ENCODE results near the gene CXCL14. TPM values are rescaled to one million over a fixed set of nuclear protein-coding genes. Genes with fewer than 3 reads are reported as not detected.

CXCL14 gene
- total and polyA plus RNA-seq, 2 of the 13 experiments (the other 11 are each of a cell fraction or from before 2014, with no cell fraction given): not detected

GRCh38 chr5:135605221-135605620 lies 26.4 kb upstream of the CXCL14 start:
- no peaks in the 10 kb centered on the region for H3K36me3 ChIP-seq (replicated peaks in 1 of 2; ENCODE audit: control insufficient read depth in 1 of 2, insufficient read depth in 2 of 2, low read length in 2 of 2)
- peaks cover 13% of the 10 kb centered on the region; the same call in 1 of the 2 replicates for H3K4me1 ChIP-seq (ENCODE audit: insufficient read depth, low read length)
- CTCF ChIA-PET (ENCODE audit: low intra/inter-chr PET ratio, low total read pairs): no interaction called here
- H3K9me3 ChIP-seq (ENCODE audit: low read length): no peaks in the 10 kb centered on the region
- H3K79me2 ChIP-seq (ENCODE audit: insufficient read depth, low read length): no peaks in the 10 kb centered on the region
- no peaks in the 10 kb centered on the region for H4K20me1 ChIP-seq (ENCODE audit: insufficient read depth, low read length)
- no peak for FAIRE-seq
- H3K4me2 ChIP-seq (ENCODE audit: low read depth, low read length): no peak overlapping the region
- H2AFZ ChIP-seq (ENCODE audit: low read length): no peak overlapping the region
- H3K27me3 ChIP-seq (ENCODE audit: control insufficient read depth in 1 of 2, insufficient read depth in 2 of 2, low read length in 2 of 2): peaks cover 0 to 4% of the 10 kb centered on the region in 2 experiments; a peak in 2 of 5 replicates
- TF ChIP-seq FOXA3 (CRISPR knock-in tag; IDR thresholded peaks at IDR 0.05) (no peak), MLX (CRISPR knock-in tag; IDR thresholded peaks at IDR 0.05) (no peak), HNRNPLL (IDR thresholded peaks at IDR 0.05; ENCODE audit: low read depth, low read length, poor library complexity, severe bottlenecking) (no peak), HNF4A (CRISPR knock-in tag; IDR thresholded peaks at IDR 0.05) (no peak), ATF6 (CRISPR knock-in tag; conservative IDR thresholded peaks at IDR 0.05) (no peak), LCORL (IDR thresholded peaks at IDR 0.05) (no peak), LCORL (CRISPR knock-in tag; IDR thresholded peaks at IDR 0.05) (no peak), POLR2G (IDR thresholded peaks at IDR 0.05; ENCODE audit: low read depth, low read length) (no peak), SRSF9 (IDR thresholded peaks at IDR 0.05; ENCODE audit: borderline replicate concordance, insufficient read depth, low read depth, low read length, poor library complexity, severe bottlenecking) (no peak), POLR2A (IDR thresholded peaks at IDR 0.05; ENCODE audit: insufficient read depth in 1 of 2, low read depth in 2 of 2, low read length in 2 of 2) (no peak), DMAP1 (CRISPR knock-in tag; IDR thresholded peaks at IDR 0.05) (no peak)
- TF ChIP-seq, protein P1, sequence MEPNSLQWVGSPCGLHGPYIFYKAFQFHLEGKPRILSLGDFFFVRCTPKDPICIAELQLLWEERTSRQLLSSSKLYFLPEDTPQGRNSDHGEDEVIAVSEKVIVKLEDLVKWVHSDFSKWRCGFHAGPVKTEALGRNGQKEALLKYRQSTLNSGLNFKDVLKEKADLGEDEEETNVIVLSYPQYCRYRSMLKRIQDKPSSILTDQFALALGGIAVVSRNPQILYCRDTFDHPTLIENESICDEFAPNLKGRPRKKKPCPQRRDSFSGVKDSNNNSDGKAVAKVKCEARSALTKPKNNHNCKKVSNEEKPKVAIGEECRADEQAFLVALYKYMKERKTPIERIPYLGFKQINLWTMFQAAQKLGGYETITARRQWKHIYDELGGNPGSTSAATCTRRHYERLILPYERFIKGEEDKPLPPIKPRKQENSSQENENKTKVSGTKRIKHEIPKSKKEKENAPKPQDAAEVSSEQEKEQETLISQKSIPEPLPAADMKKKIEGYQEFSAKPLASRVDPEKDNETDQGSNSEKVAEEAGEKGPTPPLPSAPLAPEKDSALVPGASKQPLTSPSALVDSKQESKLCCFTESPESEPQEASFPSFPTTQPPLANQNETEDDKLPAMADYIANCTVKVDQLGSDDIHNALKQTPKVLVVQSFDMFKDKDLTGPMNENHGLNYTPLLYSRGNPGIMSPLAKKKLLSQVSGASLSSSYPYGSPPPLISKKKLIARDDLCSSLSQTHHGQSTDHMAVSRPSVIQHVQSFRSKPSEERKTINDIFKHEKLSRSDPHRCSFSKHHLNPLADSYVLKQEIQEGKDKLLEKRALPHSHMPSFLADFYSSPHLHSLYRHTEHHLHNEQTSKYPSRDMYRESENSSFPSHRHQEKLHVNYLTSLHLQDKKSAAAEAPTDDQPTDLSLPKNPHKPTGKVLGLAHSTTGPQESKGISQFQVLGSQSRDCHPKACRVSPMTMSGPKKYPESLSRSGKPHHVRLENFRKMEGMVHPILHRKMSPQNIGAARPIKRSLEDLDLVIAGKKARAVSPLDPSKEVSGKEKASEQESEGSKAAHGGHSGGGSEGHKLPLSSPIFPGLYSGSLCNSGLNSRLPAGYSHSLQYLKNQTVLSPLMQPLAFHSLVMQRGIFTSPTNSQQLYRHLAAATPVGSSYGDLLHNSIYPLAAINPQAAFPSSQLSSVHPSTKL (CRISPR knock-in tag; IDR thresholded peaks at IDR 0.05): no peak
- TF ChIP-seq, protein P2, sequence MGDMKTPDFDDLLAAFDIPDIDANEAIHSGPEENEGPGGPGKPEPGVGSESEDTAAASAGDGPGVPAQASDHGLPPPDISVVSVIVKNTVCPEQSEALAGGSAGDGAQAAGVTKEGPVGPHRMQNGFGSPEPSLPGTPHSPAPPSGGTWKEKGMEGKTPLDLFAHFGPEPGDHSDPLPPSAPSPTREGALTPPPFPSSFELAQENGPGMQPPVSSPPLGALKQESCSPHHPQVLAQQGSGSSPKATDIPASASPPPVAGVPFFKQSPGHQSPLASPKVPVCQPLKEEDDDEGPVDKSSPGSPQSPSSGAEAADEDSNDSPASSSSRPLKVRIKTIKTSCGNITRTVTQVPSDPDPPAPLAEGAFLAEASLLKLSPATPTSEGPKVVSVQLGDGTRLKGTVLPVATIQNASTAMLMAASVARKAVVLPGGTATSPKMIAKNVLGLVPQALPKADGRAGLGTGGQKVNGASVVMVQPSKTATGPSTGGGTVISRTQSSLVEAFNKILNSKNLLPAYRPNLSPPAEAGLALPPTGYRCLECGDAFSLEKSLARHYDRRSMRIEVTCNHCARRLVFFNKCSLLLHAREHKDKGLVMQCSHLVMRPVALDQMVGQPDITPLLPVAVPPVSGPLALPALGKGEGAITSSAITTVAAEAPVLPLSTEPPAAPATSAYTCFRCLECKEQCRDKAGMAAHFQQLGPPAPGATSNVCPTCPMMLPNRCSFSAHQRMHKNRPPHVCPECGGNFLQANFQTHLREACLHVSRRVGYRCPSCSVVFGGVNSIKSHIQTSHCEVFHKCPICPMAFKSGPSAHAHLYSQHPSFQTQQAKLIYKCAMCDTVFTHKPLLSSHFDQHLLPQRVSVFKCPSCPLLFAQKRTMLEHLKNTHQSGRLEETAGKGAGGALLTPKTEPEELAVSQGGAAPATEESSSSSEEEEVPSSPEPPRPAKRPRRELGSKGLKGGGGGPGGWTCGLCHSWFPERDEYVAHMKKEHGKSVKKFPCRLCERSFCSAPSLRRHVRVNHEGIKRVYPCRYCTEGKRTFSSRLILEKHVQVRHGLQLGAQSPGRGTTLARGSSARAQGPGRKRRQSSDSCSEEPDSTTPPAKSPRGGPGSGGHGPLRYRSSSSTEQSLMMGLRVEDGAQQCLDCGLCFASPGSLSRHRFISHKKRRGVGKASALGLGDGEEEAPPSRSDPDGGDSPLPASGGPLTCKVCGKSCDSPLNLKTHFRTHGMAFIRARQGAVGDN (CRISPR knock-in tag; IDR thresholded peaks at IDR 0.05): no peak
- intact Hi-C loops (cut with micrococcal nuclease; ENCODE audit: unreplicated experiment) (no loop called here), in situ Hi-C loops (cut with HindIII; ENCODE audit: extremely low pct_ligation_motif_present, low pct_unique_long_range_greater_than_20kb) (no loop called here)
- ATAC-seq: no peak
- DNase-seq (ENCODE audit: low spot score): no peak
- no TSS peak for BruUV-seq (replicated peaks)
- POLR2A ChIA-PET: no interaction called here
- 6% methylated on average over 2 of the region's 2 CpGs for WGBS (ENCODE audit: low lambda C conversion rate)
- no peak overlapping the region for H3K4me3 ChIP-seq (replicated peaks in 1 of 3; ENCODE audit: insufficient read depth in 1 of 3, low read depth in 2 of 3, low read length in 3 of 3)
- H3K27ac ChIP-seq (ENCODE audit: extremely low read length, insufficient read depth, low read length): no peak overlapping the region
- no peak overlapping the region for H3K9ac ChIP-seq (ENCODE audit: insufficient read depth, low read depth, low read length)

Measured in HepG2 (cell line).